Coronary artery (tissue), 2 donors: ENCODE data around the gene VEPH1.

Experiments used
- DNase-seq: peaks from one replicate; pipeline ENCODE4 v3.0.0-alpha.2; 2017; ENCODE audit warnings: low spot score
- H3K27ac ChIP-seq, 2 donors: fragments of 200-600 bp; sonication (generic); one replicate each; pipeline ENCODE4 v1.5.1; 2016 to 2019
- H3K4me3 ChIP-seq: fragments of 200-600 bp; sonication (generic); 2 replicates; pipeline ENCODE4 v1.5.1; 2016; ENCODE audit warnings: mild to moderate bottlenecking, moderate library complexity
- TF ChIP-seq, protein P1 (sequence below): fragments of 200-600 bp; sonication (generic); IDR thresholded peaks from one replicate; pipeline ENCODE4 v1.5.1; 2019; ENCODE audit warnings: antibody characterized with exemption

The VEPH1 gene

DNA sequence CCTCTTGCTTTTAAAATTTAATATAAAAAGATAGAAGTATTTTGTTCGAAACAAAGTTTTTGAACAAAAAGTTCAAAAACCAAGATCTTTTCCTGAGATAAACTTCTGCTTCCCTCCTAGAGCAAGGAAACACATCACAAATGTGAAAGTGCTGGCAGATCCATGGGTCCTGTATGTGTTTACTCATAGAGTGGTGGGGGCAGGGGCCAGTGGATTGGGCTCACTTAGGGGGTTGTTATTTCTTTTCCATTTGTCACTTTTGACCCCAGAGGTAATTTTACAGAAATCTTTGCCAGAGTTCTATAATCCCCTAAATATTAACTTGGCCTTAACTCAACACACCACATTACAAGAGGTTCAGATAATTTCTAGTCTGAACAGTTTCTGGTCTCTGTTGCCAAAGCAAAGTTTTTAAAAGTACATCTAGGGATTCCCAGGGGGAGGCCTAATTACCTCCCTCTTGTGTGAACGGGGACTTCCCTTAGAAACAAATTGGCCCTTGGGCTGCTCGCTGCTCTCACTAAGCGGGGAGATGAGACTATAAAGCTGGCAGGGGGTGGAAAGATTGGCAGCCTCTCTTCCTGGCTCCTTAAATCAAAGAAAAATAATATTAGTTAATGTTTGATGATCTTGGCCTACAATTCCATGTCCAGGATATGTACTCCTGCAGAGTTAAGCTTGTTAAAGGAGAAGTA is 133.3 kb downstream of the VEPH1 start:
- Histone ChIP-seq H3K27ac (no peak overlapping the region), H3K4me3 (no peak overlapping the region)
- no peak for DNase-seq
- TF ChIP-seq, protein P1, sequence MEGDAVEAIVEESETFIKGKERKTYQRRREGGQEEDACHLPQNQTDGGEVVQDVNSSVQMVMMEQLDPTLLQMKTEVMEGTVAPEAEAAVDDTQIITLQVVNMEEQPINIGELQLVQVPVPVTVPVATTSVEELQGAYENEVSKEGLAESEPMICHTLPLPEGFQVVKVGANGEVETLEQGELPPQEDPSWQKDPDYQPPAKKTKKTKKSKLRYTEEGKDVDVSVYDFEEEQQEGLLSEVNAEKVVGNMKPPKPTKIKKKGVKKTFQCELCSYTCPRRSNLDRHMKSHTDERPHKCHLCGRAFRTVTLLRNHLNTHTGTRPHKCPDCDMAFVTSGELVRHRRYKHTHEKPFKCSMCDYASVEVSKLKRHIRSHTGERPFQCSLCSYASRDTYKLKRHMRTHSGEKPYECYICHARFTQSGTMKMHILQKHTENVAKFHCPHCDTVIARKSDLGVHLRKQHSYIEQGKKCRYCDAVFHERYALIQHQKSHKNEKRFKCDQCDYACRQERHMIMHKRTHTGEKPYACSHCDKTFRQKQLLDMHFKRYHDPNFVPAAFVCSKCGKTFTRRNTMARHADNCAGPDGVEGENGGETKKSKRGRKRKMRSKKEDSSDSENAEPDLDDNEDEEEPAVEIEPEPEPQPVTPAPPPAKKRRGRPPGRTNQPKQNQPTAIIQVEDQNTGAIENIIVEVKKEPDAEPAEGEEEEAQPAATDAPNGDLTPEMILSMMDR, result no peak

DNA sequence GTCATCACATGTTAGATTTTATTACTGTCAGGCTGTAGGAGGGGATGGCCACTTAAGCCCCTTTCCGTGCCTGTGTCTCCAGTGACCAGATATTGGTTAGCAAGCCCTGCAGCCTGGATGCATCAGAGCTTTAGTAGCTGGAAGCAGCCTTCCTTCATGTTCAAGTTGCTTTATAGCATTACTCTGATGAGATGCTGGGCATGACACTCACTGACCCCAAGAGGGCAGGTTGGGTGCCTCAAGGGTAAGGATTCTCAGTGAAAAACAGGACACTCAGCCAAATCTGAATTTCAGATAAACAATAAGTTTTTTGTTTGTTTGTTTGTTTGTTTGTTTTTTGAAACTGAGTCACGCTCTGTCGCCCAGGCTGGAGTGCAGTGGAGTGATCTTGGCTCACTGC is 135.0 kb downstream of the VEPH1 start:
- TF ChIP-seq, protein P1, result no peak
- Histone ChIP-seq H3K27ac (no peak overlapping the region), H3K4me3 (no peak overlapping the region)
- DNase-seq, result no peak

DNA sequence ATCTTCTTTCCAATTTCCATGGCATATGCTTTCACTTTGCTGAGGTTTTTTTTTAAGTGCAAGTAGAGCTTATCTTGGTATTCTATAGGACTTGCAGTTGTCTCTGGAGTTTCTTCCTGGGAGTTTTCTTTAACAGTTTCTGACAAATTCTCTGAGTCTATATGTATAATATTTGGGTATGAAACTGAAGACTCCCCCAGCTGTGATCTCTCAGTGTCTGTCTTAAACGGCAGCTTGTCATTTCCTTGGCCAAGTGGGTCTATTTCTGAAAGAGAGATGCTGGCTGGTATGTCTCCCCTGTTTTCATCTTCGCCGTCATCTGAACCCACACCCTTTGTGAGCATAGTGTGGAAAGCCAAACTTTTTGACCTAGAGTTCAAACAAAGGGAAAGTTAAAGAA is 139.8 kb downstream of the VEPH1 start:
- Histone ChIP-seq H3K27ac (no peak overlapping the region), H3K4me3 (no peak overlapping the region)
- no peak for DNase-seq
- TF ChIP-seq, protein P1, result no peak

DNA sequence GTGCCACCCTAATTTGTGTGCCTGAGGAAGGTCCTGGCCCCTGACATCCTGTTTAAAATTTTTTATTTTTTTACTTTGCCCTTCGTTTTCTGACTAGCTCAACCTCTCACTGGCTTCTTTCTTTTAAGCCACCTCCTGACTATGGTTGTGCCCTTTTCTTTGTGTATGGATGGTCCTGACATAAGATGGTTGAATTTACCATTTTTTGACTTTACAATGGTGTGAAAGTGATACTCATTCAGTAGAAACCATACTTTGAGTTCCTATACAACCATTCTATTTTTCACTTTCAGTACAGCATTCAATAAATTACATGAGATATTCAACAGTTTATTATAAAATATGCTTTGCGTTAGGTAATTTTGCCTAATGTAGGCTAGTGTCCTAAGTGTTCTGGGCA is 140.9 kb downstream of the VEPH1 start:
- H3K27ac ChIP-seq, result no peak overlapping the region
- H3K4me3 ChIP-seq, result no peak overlapping the region
- no peak for DNase-seq
- TF ChIP-seq, protein P1, result no peak

DNA sequence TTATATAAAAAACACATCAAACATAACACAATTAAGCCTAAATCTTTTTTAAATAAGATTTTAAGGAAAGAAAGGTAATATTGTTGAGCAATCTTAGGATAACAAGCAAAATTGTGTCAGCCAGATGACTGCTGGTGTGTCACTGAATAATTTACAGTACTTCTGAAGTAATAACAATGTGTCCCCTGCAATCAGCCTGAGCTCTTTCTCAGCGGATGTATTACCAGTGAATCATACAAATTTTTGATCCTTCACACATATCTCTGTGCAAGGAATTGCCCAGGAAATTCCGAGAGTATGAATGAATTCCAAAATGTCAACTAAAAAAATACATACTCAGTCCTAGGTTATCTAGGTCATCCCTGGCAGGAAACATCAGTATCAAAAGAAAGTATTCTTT is 143.2 kb downstream of the VEPH1 start:
- TF ChIP-seq, protein P1, result no peak
- Histone ChIP-seq H3K4me3 (no peak overlapping the region), H3K27ac (no peak overlapping the region)
- DNase-seq, result no peak

DNA sequence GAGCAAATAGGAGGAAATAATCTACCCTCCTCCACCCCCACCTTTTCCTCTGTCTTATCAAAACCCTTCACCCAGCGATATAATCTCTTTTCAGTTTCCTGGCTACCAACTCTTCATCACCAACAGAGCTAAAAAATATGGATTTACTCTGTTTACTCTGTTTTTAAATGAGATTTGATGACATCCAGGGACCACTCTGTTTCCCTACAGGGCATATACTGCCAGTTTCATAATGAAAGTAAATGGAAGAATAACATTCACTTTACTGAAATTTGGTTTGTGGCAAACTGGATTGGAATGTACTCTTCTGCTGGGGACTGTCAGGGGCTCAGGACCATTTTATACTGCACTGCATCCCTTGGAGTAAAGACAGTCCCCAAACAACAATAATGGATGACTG is 146.7 kb downstream of the VEPH1 start:
- H3K27ac ChIP-seq, result no peak overlapping the region
- TF ChIP-seq, protein P1, result no peak
- H3K4me3 ChIP-seq, result no peak overlapping the region
- no peak for DNase-seq

DNA sequence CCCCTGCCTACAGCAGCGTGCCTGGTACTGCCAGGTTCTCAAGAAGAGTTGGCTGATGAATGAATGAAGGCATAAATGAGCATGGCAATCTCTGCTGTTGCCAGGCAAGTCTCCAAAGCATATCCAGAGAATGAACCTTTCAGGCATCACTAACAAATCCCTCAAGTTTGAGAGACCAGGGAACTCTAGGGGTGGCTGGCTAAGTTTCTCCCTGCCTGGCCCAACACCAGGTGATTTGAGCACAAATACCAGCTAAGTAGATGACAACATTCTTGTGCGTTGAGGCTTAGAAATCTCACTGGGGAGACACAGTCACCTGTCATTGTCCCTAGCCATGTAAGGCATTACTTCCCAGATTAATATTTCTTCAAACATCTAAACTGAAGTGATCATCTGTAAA is 147.9 kb downstream of the VEPH1 start:
- TF ChIP-seq, protein P1, result no peak
- Histone ChIP-seq H3K4me3 (no peak overlapping the region), H3K27ac (no peak overlapping the region)
- no peak for DNase-seq
